Pancreas (tissue), 10 donors: ENCODE measurements around the gene USP10. TPM values are rescaled to one million over a fixed set of nuclear protein-coding genes. Genes with fewer than 3 reads are reported as not detected.
A peak's percentile ranks its signal among the peaks of the same experiment; 100 is the strongest.

Source experiments
- ATAC-seq, 4 donors: fragments of 200-7000 bp; cut with Tn5 transposase; one replicate each; pipeline versions ENCODE4 v1.8.0 to v1.9.1; 2020; ENCODE audit warnings: mild to moderate bottlenecking in 4 of 4, moderate library complexity in 4 of 4
- DNase-seq, 6 donors: peaks; one replicate each; pipeline ENCODE4 v3.0.0-alpha.2; 2020
- FAIRE-seq: peaks from 2 replicates; lab custom pipeline; 2012; peaks lifted over from hg19 to GRCh38; lab: Jason Lieb, UNC
- H3K27ac ChIP-seq, 4 donors: fragments of 200-600 bp; sonication (generic); 1 replicate in 3 of 4; 2 replicates in 1 of 4; pipeline versions ENCODE4 v1.5.0 to v1.8.0; 2020
- H3K27me3 ChIP-seq, 4 donors: fragments of 200-600 bp; one replicate each; pipeline ENCODE4 v1.8.0; 2021
- H3K36me3 ChIP-seq, 3 donors: fragments of 200-600 bp; sonication (generic) in 1 of 3; one replicate each; pipeline versions ENCODE4 v1.5.0 to v1.8.0; 2020 to 2021
- H3K4me1 ChIP-seq, 3 donors: fragments of 200-600 bp; one replicate each; pipeline ENCODE4 v1.8.0; 2021
- H3K4me3 ChIP-seq, 4 donors: fragments of 200-600 bp; sonication (generic) in 2 of 4; one replicate each; pipeline versions ENCODE4 v1.5.0 to v1.8.0; 2020 to 2021
- H3K9me3 ChIP-seq, 4 donors: fragments of 200-600 bp; one replicate each; pipeline ENCODE4 v1.8.0; 2021
- CTCF ChIP-seq, 4 donors: fragments of 200-600 bp; sonication (generic) in 3 of 4; IDR thresholded peaks; one replicate each; pipeline versions ENCODE4 v1.5.0 to v1.8.0; 2021; ENCODE audit warnings: antibody characterized with exemption in 4 of 4
- WGBS, 2 donors: extraction: QIAGEN DNeasy Blood & Tissue Kit; methylation state at CpG; one replicate each; pipeline ENCODE4 v1.1.7; 2013; 5-methylcytosine and 5-hydroxymethylcytosine counted together
- intact Hi-C, 3 donors: fragments of 100-400 bp; cut with DNase I; formaldehyde crosslinking; loops; one replicate each; pipeline versions ENCODE4 v1.11.1 to v1.14.2; 2022
- polyA plus RNA-seq, 2 donors: library from polyadenylated mRNA; stranded (reverse); fragments of 200-250 nt; gene quantifications; one replicate each; pipeline ENCODE4 v1.2.3, GENCODE V29; 2013
- total RNA-seq, 6 donors: library from RNA; stranded (reverse); fragmentation: NEBNext Ultra II Directional in 4 of 6; extraction: Animal tissue kit (Norgen Biotek cat#: 25700) in 4 of 6; gene quantifications; one replicate each; pipeline versions ENCODE4 v1.2.1 to v1.2.4, GENCODE V29; 2021 to 2023
- donor health status: healthy with polysubstance abuse.
- donor health status: DM: no; HTN: no; CAD: no; lungs with moderate emphysema.
- donor health status: DM: no; HTN: no; CAD: no.
- donor health status: control.
- donor health status: control.
- donor health status: Bipolar disorder and iron deficiency.
- donor health status: DM: yes; HTN: yes; CAD: no.
- donor health status: DM: no; HTN: no; CAD: no.
- donor health status: DM: no; HTN: no; CAD: no.
- donor health status: DM: yes; HTN: yes; CAD: no.

Gene USP10
- total and polyA plus RNA-seq, 8 donors: 11.4 to 40.6 (median 26.9) TPM

- TF ChIP-seq CTCF (IDR thresholded peaks at IDR 0.05): no peak
- Histone ChIP-seq H3K36me3 (no peaks in the 10 kb centered on the region), H3K4me3 (no peak overlapping the region), H3K27ac (no peak overlapping the region), H3K9me3 (no peaks in the 10 kb centered on the region), H3K27me3 (no peaks in the 10 kb centered on the region), H3K4me1 (peaks cover 0 to 10% (median 3%) of the 10 kb centered on the region in 3 donors)
- 83 to 86% methylated on average over 14 of the region's 14 CpGs for WGBS, 2 donors
- ATAC-seq (peak in 2 of 4 donors; percentile 19 to 25), DNase-seq (no peak), FAIRE-seq (no peak)
- intact Hi-C loops: loop anchor here in 1 of 3 donors (5.0 kb wide), 1 partner anchor 199 kb away; no protein-coding TSS in a partner anchor
Observed at GRCh38 chr16:84753412-84754326, 53.9 kb downstream of the USP10 start.

GRCh38 chr16:84754353-84754856 lies 54.6 kb downstream of the USP10 start:
- ATAC-seq: peak; percentile 82 to 95 (median 94)
- FAIRE-seq: no peak
- intact Hi-C loops: loop anchor here in 1 of 3 donors (5.0 kb wide), 1 partner anchor 198 kb away; no protein-coding TSS in a partner anchor
- H3K9me3 ChIP-seq: no peaks in the 10 kb centered on the region
- peak; percentile 46 to 77 (median 74) for TF ChIP-seq CTCF (IDR thresholded peaks at IDR 0.05)
- H3K4me3 ChIP-seq: no peak overlapping the region
- no peaks in the 10 kb centered on the region for H3K36me3 ChIP-seq
- peak in 3 of 6 donors; percentile 63 to 79 (median 67) for DNase-seq
- H3K27me3 ChIP-seq: no peaks in the 10 kb centered on the region
- H3K27ac ChIP-seq: peak overlapping the region in 2 of 4 donors; percentile 11 to 59
- peaks cover 0 to 10% (median 3%) of the 10 kb centered on the region in 3 donors for H3K4me1 ChIP-seq
- 3 to 5% methylated on average over 12 of the region's 12 CpGs for WGBS, 2 donors

GRCh38 chr16:84754956-84755672 lies 55.3 kb downstream of the USP10 start:
- DNase-seq (no peak), ATAC-seq (peak in 2 of 4 donors; percentile 17), FAIRE-seq (no peak)
- peaks cover 0 to 10% (median 3%) of the 10 kb centered on the region in 3 donors for H3K4me1 ChIP-seq
- H3K9me3 ChIP-seq: no peaks in the 10 kb centered on the region
- H3K36me3 ChIP-seq: no peaks in the 10 kb centered on the region
- no peak overlapping the region for H3K4me3 ChIP-seq
- peak overlapping the region in 2 of 4 donors; percentile 11 to 59 for H3K27ac ChIP-seq
- no peak for TF ChIP-seq CTCF (IDR thresholded peaks at IDR 0.05)
- H3K27me3 ChIP-seq: no peaks in the 10 kb centered on the region
- 85 to 88% methylated on average over 17 of the region's 17 CpGs for WGBS, 2 donors
- intact Hi-C loops: loop anchor here in 1 of 3 donors (5.0 kb wide), 1 partner anchor 197 kb away; no protein-coding TSS in a partner anchor

GRCh38 chr16:84756830-84757229 lies 57.0 kb downstream of the USP10 start:
- no peaks in the 10 kb centered on the region for H3K36me3 ChIP-seq
- no peaks in the 10 kb centered on the region for H3K27me3 ChIP-seq
- H3K4me1 ChIP-seq: peaks cover 0 to 10% (median 3%) of the 10 kb centered on the region in 3 donors
- WGBS, 2 donors: 45 to 46% methylated on average over 2 of the region's 2 CpGs
- no peak for TF ChIP-seq CTCF (IDR thresholded peaks at IDR 0.05)
- DNase-seq (no peak), FAIRE-seq (no peak), ATAC-seq (no peak)
- no peak overlapping the region for H3K27ac ChIP-seq
- H3K4me3 ChIP-seq: no peak overlapping the region
- intact Hi-C loops: no loop called here
- H3K9me3 ChIP-seq: no peaks in the 10 kb centered on the region
